HCT116 (cell line): ENCODE results near the gene MAT2B.

Experiments
- CEBPB ChIP-seq: IDR thresholded peaks from 2 replicates; pipeline ENCODE4 v1.6.1; 2012; ENCODE audit warnings: low read depth
- CTCF ChIP-seq, 3 experiments: fragments of 200-600 bp in 1 of 3; sonication (generic) in 1 of 3; IDR thresholded peaks in 2 of 3; conservative IDR thresholded peaks in 1 of 3; 2 replicates each; pipeline ENCODE4 v1.5.1; 2012 to 2017; ENCODE audit warnings: low read depth in 2 of 3, low read length in 2 of 3, antibody characterized with exemption in 1 of 3, borderline replicate concordance in 1 of 3, control low read depth in 1 of 3, mild to moderate bottlenecking in 1 of 3, mixed read lengths in 1 of 3, mixed run types in 1 of 3, moderate library complexity in 1 of 3; ENCODE audit not compliant: insufficient read depth in 1 of 3
- EZH2 ChIP-seq: fragments of 200-600 bp; sonication (generic); IDR thresholded peaks from 2 replicates; pipeline ENCODE4 v1.6.1; 2017; ENCODE audit warnings: antibody characterized with exemption, mixed run types
- EZH2phosphoT487 ChIP-seq: fragments of 200-600 bp; IDR thresholded peaks from 2 replicates; pipeline ENCODE4 v1.6.1; 2018; ENCODE audit warnings: antibody characterized with exemption, borderline replicate concordance
- FOSL1 ChIP-seq: IDR thresholded peaks from 2 replicates; pipeline ENCODE4 v1.6.1; 2012; ENCODE audit warnings: low read depth
- JUND ChIP-seq: IDR thresholded peaks from 2 replicates; pipeline ENCODE4 v1.6.1; 2012
- MAX ChIP-seq: IDR thresholded peaks from 2 replicates; pipeline ENCODE4 v1.6.1; 2012
- POLR2A ChIP-seq: IDR thresholded peaks from 2 replicates; pipeline ENCODE4 v1.7.0; 2011; ENCODE audit warnings: borderline replicate concordance; ENCODE audit not compliant: insufficient read depth, insufficient read length; ENCODE audit errors: extremely low read depth
- POLR2AphosphoS5 ChIP-seq: IDR thresholded peaks from 2 replicates; pipeline ENCODE4 v1.6.1; 2011; ENCODE audit warnings: mild to moderate bottlenecking, low read depth, low read length, moderate library complexity
- RAD21 ChIP-seq: IDR thresholded peaks from 2 replicates; pipeline ENCODE4 v1.6.1; 2012; ENCODE audit warnings: low read depth, mild to moderate bottlenecking
- SIN3A ChIP-seq: IDR thresholded peaks from 2 replicates; pipeline ENCODE4 v1.6.1; 2012; ENCODE audit warnings: low read depth
- TCF7L2 ChIP-seq: IDR thresholded peaks from 2 replicates; pipeline ENCODE4 v1.7.0; 2011; ENCODE audit warnings: borderline replicate concordance, inconsistent platforms; ENCODE audit not compliant: insufficient read depth, insufficient read length; ENCODE audit errors: extremely low read depth
- ZNF274 ChIP-seq: fragments of 200-500 bp; sonication (Bioruptor generic); IDR thresholded peaks from 2 replicates; pipeline ENCODE4 v1.6.1; 2014; ENCODE audit warnings: mild to moderate bottlenecking, low read depth, low read length, inconsistent platforms

- TF ChIP-seq EZH2 = no peak
- no peak for TF ChIP-seq POLR2AphosphoS5
- no peak for TF ChIP-seq RAD21
- TF ChIP-seq MAX = no peak
- no peak for TF ChIP-seq CTCF (IDR thresholded peaks at IDR 0.05 in 2 of 3, conservative IDR thresholded peaks at IDR 0.05 in 1 of 3; ENCODE audit: borderline replicate concordance in 1 of 3, insufficient read depth in 1 of 3, low read depth in 2 of 3, low read length in 2 of 3)
- no peak for TF ChIP-seq EZH2phosphoT487
- no peak for TF ChIP-seq JUND
- no peak for TF ChIP-seq FOSL1
- no peak for TF ChIP-seq POLR2A
- no peak for TF ChIP-seq ZNF274
- no peak for TF ChIP-seq SIN3A
- no peak for TF ChIP-seq TCF7L2
- no peak for TF ChIP-seq CEBPB
Measured at GRCh38 chr5:163459462-163459818, 46.0 kb upstream of the MAT2B start.
